GM03348 (cell line): ENCODE measurements around the gene PON2.

Source experiments
- DNase-seq: peaks from one replicate; pipeline ENCODE4 v3.0.0; 2012; ENCODE audit warnings: low spot score

Gene PON2

GRCh38 chr7:95444796-95445195 lies 10.0 kb upstream of the PON2 start:
- DNase-seq, result no peak

- no peak for DNase-seq
These were observed 6.4 kb upstream of the PON2 start for GRCh38 chr7:95441042-95441823.

- DNase-seq, result no peak
These were observed 5.7 kb upstream of the PON2 start for GRCh38 chr7:95440394-95441038.

GRCh38 chr7:95436407-95436806 lies 1.6 kb upstream of the PON2 start:
- DNase-seq, result no peak

- DNase-seq, result no peak
These were observed 573 bp upstream of the PON2 start for GRCh38 chr7:95435422-95435780.

- no peak for DNase-seq
These were observed 774 bp downstream of the PON2 start for GRCh38 chr7:95433952-95434556.

GRCh38 chr7:95433129-95433528 lies 1.7 kb downstream of the PON2 start:
- no peak for DNase-seq

- no peak for DNase-seq
These were observed 2.2 kb downstream of the PON2 start for GRCh38 chr7:95432606-95433005.

- no peak for DNase-seq
These were observed 4.0 kb downstream of the PON2 start for GRCh38 chr7:95430864-95431263.

GRCh38 chr7:95429241-95429990 lies 5.4 kb downstream of the PON2 start:
- no peak for DNase-seq

- no peak for DNase-seq
These were observed 6.8 kb downstream of the PON2 start for GRCh38 chr7:95427914-95428516.

- DNase-seq, result no peak
These were observed 7.7 kb downstream of the PON2 start for GRCh38 chr7:95427166-95427565.

- DNase-seq, result no peak
These were observed 9.1 kb downstream of the PON2 start for GRCh38 chr7:95425694-95426093.

- no peak for DNase-seq
These were observed 10.1 kb downstream of the PON2 start for GRCh38 chr7:95424716-95425115.

GRCh38 chr7:95421847-95422444 lies 12.9 kb downstream of the PON2 start:
- no peak for DNase-seq

GRCh38 chr7:95421000-95421846 lies 13.6 kb downstream of the PON2 start:
- no peak for DNase-seq

- DNase-seq, result no peak
These were observed 22.8 kb downstream of the PON2 start for GRCh38 chr7:95412075-95412474.

GRCh38 chr7:95411666-95412065 lies 23.2 kb downstream of the PON2 start:
- no peak for DNase-seq

GRCh38 chr7:95411036-95411435 lies 23.8 kb downstream of the PON2 start:
- no peak for DNase-seq

GRCh38 chr7:95407751-95408150 lies 27.1 kb downstream of the PON2 start:
- no peak for DNase-seq

GRCh38 chr7:95405800-95406199 lies 29.0 kb downstream of the PON2 start:
- no peak for DNase-seq
